Measurements from ENCODE around the gene CA10. TPM values are rescaled to one million over a fixed set of nuclear protein-coding genes. Genes with fewer than 3 reads are reported as not detected.

CA10 gene
- not detected for total RNA-seq

DNA sequence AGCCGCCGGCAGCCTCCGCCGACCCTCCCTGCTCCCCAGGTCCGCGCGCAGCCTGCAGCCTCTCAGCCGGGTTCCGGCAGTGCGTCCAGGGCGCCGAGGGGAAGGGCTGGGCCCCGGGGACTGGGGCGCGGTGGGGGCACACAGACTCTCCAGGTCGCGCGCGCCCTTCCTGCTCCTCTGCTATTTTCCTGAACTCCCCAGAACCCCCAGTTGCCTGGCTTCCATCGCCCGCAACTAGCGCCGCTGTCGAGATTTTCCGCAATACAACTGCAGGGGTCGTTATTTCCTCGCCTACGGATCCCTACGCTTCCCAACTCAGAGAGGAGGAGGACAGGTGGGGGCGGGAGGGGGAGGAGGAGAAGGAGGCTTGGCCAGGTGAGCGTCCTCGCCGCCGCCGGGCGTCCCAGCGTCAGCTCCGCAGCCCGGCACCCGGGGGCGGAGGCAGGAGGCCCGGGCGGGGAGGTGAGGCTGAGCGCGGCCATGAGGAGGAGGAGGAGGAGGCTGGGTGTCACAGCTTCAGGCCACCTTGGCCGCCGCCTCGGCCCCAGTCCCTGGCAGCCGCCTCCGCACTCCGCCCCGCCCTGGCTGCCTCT is at the start of gene CA10:
TSS of gene CA10 (minus strand) at position 265 of the 593 bp plus-strand sequence.
- no peak for DNase-seq (ENCODE audit: low spot score)
- no peak for ATAC-seq (ENCODE audit: low FRiP score)
- TF ChIP-seq, protein P1, sequence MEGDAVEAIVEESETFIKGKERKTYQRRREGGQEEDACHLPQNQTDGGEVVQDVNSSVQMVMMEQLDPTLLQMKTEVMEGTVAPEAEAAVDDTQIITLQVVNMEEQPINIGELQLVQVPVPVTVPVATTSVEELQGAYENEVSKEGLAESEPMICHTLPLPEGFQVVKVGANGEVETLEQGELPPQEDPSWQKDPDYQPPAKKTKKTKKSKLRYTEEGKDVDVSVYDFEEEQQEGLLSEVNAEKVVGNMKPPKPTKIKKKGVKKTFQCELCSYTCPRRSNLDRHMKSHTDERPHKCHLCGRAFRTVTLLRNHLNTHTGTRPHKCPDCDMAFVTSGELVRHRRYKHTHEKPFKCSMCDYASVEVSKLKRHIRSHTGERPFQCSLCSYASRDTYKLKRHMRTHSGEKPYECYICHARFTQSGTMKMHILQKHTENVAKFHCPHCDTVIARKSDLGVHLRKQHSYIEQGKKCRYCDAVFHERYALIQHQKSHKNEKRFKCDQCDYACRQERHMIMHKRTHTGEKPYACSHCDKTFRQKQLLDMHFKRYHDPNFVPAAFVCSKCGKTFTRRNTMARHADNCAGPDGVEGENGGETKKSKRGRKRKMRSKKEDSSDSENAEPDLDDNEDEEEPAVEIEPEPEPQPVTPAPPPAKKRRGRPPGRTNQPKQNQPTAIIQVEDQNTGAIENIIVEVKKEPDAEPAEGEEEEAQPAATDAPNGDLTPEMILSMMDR (IDR thresholded peaks at IDR 0.05), result no peak

DNA sequence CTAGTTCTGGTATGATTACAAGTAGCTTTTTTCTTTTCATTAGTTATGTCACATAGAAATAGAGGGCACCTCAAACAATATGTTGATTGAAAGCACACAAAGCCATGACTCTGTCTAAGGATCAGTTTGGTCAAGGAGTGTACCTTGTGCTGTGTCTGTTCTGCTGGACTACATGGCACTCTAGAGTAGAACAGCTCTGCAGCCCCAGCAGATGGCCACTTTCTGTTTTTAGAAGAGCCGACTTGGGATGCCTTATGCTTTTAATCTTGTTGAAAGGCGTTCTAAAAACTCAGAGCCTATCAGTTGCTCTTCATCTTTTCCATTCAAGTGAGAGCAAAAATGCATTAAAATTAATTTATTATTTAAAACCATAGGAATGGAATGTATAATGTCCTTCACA is 49.3 kb upstream of the CA10 start:
- DNase-seq (ENCODE audit: low spot score) (no peak), ATAC-seq (ENCODE audit: low FRiP score) (no peak)
- TF ChIP-seq, protein P1 (IDR thresholded peaks at IDR 0.05), result no peak

DNA sequence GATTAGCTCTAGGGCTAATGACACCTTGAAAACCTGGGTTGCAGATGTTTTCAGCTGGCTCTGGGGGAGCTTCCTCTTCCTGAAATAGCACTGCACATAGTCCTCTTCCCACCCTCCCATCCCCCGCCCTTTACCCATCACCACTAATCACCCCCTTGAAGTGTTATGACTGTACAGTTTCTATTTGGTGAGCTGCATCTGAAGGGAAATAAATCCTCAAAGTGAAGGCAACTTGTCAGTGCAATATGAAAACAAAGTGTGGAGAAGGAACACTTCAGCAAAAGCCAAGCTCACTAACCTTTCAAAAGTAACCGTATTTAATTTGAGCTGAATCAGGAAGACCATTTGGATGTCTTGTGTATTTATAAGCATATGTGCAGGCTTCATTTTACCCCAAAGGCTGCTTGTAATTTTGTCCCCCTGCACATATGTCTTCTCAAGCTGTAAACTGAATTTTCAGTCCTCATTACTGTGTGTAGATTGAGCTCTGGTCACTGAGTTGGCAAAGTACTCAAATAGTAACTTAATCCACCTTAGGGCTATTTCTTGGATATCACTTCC is 44.1 kb upstream of the CA10 start:
- TF ChIP-seq, protein P1 (IDR thresholded peaks at IDR 0.05), result no peak
- ATAC-seq (ENCODE audit: low FRiP score) (no peak), DNase-seq (ENCODE audit: low spot score) (no peak)

DNA sequence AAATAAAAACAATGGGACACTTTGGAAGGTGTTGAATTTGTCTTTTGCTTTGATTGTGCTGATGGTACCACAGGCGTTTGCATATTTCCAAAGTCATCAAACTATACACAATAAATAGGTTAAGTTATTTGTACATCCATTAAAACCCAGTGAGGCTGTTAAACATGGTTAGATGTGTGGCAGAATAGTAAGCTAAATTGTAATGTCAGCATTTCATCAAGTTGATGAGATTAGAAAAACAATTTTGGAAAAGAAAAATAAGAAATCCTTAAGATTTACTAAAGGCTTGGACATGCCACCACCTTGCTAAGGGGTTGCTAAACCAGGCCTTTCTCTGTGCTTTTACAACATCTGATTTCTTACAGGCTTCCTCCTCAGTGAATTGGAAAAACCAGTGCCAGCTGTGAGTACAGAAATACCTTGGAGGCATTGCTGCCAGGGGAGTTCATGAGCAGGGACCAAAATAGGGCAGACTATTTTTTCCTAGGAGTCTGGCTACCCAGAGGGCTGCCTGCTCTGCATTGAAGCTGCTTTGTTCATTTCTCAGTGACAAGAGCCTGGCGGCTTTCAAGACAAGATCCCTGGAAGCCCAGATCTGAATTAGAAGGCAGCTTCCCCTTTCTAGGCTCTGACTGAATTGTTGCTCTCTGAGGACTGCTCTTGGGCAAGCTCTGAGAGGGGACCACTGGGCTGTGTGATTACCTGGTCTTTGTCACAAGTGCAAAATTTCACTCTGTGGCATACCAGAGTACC is 43.4 kb upstream of the CA10 start:
- DNase-seq (ENCODE audit: low spot score) (no peak), ATAC-seq (ENCODE audit: low FRiP score) (no peak)
- TF ChIP-seq, protein P1 (IDR thresholded peaks at IDR 0.05), result no peak

DNA sequence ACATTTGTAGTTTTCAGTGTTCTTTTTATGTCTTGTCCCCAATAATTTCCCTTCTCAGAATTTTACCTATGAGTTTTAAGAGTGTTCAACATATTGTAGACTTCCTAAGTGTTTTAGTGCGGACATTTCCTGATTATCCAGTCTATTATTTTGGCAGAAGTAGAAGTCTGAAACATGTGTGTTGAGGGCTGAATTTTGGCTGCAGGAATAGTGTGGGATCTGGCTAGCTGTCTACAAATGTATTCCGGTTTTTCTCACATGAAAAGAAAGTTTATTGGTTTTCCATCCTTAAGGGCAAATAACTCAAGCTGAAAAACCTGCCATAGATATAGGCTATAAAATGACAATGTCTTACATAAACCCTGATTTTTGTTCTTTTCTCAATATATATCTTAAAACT is 33.0 kb upstream of the CA10 start:
- TF ChIP-seq, protein P1 (IDR thresholded peaks at IDR 0.05), result no peak
- DNase-seq (ENCODE audit: low spot score) (no peak), ATAC-seq (ENCODE audit: low FRiP score) (no peak)

DNA sequence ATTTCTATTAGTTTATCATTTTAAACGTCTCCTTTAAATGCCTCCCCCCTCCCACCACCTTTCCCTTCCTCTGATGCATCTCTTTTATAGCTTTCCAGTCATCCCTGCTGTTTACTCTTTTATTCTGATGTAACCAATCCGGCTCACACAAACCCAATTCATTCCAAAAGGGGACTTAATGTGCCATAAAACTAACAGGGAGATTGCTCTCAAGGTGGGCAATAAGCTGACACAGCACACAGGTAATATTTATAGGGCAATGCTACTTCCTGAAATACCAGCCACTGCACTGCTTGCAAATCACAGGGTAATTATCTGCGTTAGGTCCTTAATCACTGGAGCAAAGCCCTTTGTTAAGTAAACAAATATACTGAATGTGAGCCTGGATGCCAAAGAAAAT is 23.3 kb upstream of the CA10 start:
- TF ChIP-seq, protein P1 (IDR thresholded peaks at IDR 0.05), result no peak
- DNase-seq (ENCODE audit: low spot score) (no peak), ATAC-seq (ENCODE audit: low FRiP score) (no peak)
